ENCODE data around the gene BLID.

The BLID gene

DNA sequence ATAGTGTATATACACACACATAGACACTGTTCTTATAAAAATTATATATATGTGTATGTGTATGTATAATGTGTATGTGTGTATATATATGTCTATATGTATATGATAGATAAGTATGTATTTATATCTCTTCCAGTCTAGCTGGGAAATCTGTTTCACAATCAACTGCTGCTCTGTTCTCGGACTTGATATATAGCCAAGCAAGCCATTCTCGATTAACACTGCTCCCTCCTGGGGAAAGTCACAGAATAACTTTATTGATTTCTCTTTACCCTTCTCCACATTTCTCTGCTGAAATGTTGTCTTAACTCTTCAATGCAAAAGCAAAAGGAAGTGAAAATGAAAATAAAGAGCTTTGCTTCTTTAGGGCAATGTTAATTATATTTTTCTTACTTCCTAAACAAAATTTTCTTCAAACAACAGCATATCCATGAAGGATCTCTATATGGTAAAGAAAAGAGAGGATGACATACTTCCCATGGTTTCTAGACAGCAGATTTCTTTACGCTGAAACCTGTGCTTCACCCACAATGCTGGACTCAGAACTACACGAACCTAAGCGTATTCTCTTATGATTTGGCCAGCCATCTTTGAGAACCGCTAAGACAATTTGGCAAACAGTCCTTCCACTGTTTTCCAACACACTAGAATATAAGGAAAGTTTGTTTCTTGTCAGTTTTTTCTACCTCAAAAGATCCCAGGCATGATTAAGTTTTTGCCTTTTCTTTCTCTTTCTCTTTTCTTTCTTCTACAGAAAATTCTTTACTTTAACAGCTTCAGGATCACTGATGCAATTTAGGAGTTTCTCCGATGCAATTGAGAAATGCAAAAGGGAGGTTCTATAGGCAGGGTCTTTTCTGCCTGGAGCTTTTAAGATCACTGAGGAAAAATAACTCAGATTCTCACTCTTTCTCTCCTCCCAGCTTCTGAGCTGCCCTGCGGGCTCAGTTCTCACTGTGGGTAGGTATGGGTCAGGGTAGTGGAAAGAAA lies 1.9 kb downstream of the BLID start:
- no peak overlapping the region for H3K27ac ChIP-seq (ENCODE audit: low read depth, low read length)
- no peaks in the 10 kb centered on the region for H3K9me3 ChIP-seq (ENCODE audit: low read length)
- no peak overlapping the region for H3K4me3 ChIP-seq (ENCODE audit: low read depth in 1 of 2, low read length in 2 of 2)
- H3K36me3 ChIP-seq (ENCODE audit: insufficient read depth, low read length) = no peaks in the 10 kb centered on the region
- no peaks in the 10 kb centered on the region for H3K27me3 ChIP-seq (ENCODE audit: control insufficient read depth in 1 of 2, insufficient read depth in 2 of 2, low read length in 2 of 2)
- H3K4me1 ChIP-seq (ENCODE audit: insufficient read depth, low read length) = peaks cover 4% of the 10 kb centered on the region
- H3K9ac ChIP-seq (ENCODE audit: low read length) = no peak overlapping the region

DNA sequence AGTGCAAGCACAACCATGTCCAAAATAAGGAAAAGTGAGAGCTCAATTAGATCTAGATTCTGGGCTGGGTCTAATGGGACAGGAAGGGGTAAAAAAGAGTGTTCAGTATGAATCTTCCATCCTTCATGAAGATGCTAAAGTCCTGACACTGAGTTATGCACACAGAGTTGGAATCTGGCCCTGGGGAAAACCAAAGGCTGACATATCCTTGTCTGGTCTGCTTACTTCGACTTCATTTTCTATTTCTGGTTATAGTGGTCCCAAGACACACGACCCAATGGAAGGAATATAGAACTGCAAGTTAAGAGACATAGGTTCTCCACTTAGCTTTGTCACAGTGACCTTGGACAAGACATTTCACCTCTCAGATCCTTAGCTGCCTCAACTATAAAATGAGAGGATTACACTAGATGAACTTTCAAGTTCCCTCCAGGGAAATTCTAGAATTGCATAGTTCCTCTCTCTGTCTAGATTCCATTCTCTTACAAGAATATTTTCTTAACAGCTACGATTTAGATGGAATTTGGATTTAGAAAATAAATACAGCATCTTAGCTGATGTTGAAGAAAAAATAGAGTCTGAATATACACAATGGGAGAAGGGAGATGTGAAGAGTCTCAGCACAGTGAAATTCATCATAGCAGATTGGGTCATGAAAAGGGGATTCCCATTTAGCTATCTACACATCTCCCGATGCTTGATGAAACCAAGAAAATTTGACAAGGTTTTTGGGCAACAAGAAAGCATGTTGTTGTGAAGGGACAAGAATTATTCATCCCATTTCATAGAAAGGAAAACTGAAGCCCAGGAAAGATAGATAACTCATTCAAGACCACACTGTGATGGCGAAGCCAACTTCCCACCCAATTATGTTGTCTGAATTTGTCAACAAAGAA lies 3.3 kb downstream of the BLID start:
- no peak overlapping the region for H3K27ac ChIP-seq (ENCODE audit: low read depth, low read length)
- H3K9me3 ChIP-seq (ENCODE audit: low read length) = no peaks in the 10 kb centered on the region
- no peak overlapping the region for H3K9ac ChIP-seq (ENCODE audit: low read length)
- no peaks in the 10 kb centered on the region for H3K27me3 ChIP-seq (ENCODE audit: control insufficient read depth in 1 of 2, insufficient read depth in 2 of 2, low read length in 2 of 2)
- H3K4me1 ChIP-seq (ENCODE audit: insufficient read depth, low read length) = peaks cover 4% of the 10 kb centered on the region
- no peak overlapping the region for H3K4me3 ChIP-seq (ENCODE audit: low read depth in 1 of 2, low read length in 2 of 2)
- H3K36me3 ChIP-seq (ENCODE audit: insufficient read depth, low read length) = no peaks in the 10 kb centered on the region

- Histone ChIP-seq H3K4me1 (ENCODE audit: insufficient read depth, low read length) (peaks cover under 1% of the 10 kb centered on the region), H3K9me3 (ENCODE audit: low read length) (no peaks in the 10 kb centered on the region), H3K27ac (ENCODE audit: low read depth, low read length) (no peak overlapping the region), H3K4me3 (ENCODE audit: low read depth in 1 of 2, low read length in 2 of 2) (no peak overlapping the region), H3K27me3 (ENCODE audit: control insufficient read depth in 1 of 2, insufficient read depth in 2 of 2, low read length in 2 of 2) (no peaks in the 10 kb centered on the region), H3K9ac (ENCODE audit: low read length) (no peak overlapping the region), H3K36me3 (ENCODE audit: insufficient read depth, low read length) (no peaks in the 10 kb centered on the region)
Observed at GRCh38 chr11:122109932-122110331, 6.1 kb downstream of the BLID start.

- no peaks in the 10 kb centered on the region for H3K36me3 ChIP-seq (ENCODE audit: insufficient read depth, low read length)
- H3K4me1 ChIP-seq (ENCODE audit: insufficient read depth, low read length) = no peaks in the 10 kb centered on the region
- no peak overlapping the region for H3K27ac ChIP-seq (ENCODE audit: low read depth, low read length)
- no peaks in the 10 kb centered on the region for H3K27me3 ChIP-seq (ENCODE audit: control insufficient read depth in 1 of 2, insufficient read depth in 2 of 2, low read length in 2 of 2)
- H3K9ac ChIP-seq (ENCODE audit: low read length) = no peak overlapping the region
- H3K4me3 ChIP-seq (ENCODE audit: low read depth in 1 of 2, low read length in 2 of 2) = no peak overlapping the region
- H3K9me3 ChIP-seq (ENCODE audit: low read length) = no peaks in the 10 kb centered on the region
Observed at GRCh38 chr11:122108828-122109227, 7.2 kb downstream of the BLID start.

GRCh38 chr11:122108192-122108799 lies 7.7 kb downstream of the BLID start:
- Histone ChIP-seq H3K9me3 (ENCODE audit: low read length) (no peaks in the 10 kb centered on the region), H3K27ac (ENCODE audit: low read depth, low read length) (no peak overlapping the region), H3K9ac (ENCODE audit: low read length) (no peak overlapping the region), H3K27me3 (ENCODE audit: control insufficient read depth in 1 of 2, insufficient read depth in 2 of 2, low read length in 2 of 2) (no peaks in the 10 kb centered on the region), H3K36me3 (ENCODE audit: insufficient read depth, low read length) (no peaks in the 10 kb centered on the region), H3K4me1 (ENCODE audit: insufficient read depth, low read length) (no peaks in the 10 kb centered on the region), H3K4me3 (ENCODE audit: low read depth in 1 of 2, low read length in 2 of 2) (no peak overlapping the region)

- no peaks in the 10 kb centered on the region for H3K4me1 ChIP-seq (ENCODE audit: insufficient read depth, low read length)
- no peak overlapping the region for H3K4me3 ChIP-seq (ENCODE audit: low read depth in 1 of 2, low read length in 2 of 2)
- no peaks in the 10 kb centered on the region for H3K36me3 ChIP-seq (ENCODE audit: insufficient read depth, low read length)
- H3K9ac ChIP-seq (ENCODE audit: low read length) = no peak overlapping the region
- no peaks in the 10 kb centered on the region for H3K9me3 ChIP-seq (ENCODE audit: low read length)
- H3K27me3 ChIP-seq (ENCODE audit: control insufficient read depth in 1 of 2, insufficient read depth in 2 of 2, low read length in 2 of 2) = no peaks in the 10 kb centered on the region
- no peak overlapping the region for H3K27ac ChIP-seq (ENCODE audit: low read depth, low read length)
Observed at GRCh38 chr11:122107566-122107965, 8.4 kb downstream of the BLID start.

GRCh38 chr11:122107045-122107444 lies 9.0 kb downstream of the BLID start:
- Histone ChIP-seq H3K4me3 (ENCODE audit: low read depth in 1 of 2, low read length in 2 of 2) (no peak overlapping the region), H3K4me1 (ENCODE audit: insufficient read depth, low read length) (peaks cover 4% of the 10 kb centered on the region), H3K27me3 (ENCODE audit: control insufficient read depth in 1 of 2, insufficient read depth in 2 of 2, low read length in 2 of 2) (no peaks in the 10 kb centered on the region), H3K9ac (ENCODE audit: low read length) (no peak overlapping the region), H3K36me3 (ENCODE audit: insufficient read depth, low read length) (no peaks in the 10 kb centered on the region), H3K9me3 (ENCODE audit: low read length) (no peaks in the 10 kb centered on the region), H3K27ac (ENCODE audit: low read depth, low read length) (no peak overlapping the region)

GRCh38 chr11:122105044-122105758 lies 10.8 kb downstream of the BLID start:
- no peak overlapping the region for H3K9ac ChIP-seq (ENCODE audit: low read length)
- no peaks in the 10 kb centered on the region for H3K9me3 ChIP-seq (ENCODE audit: low read length)
- peaks cover 6% of the 10 kb centered on the region for H3K4me1 ChIP-seq (ENCODE audit: insufficient read depth, low read length)
- H3K4me3 ChIP-seq (ENCODE audit: low read depth in 1 of 2, low read length in 2 of 2) = no peak overlapping the region
- no peaks in the 10 kb centered on the region for H3K36me3 ChIP-seq (ENCODE audit: insufficient read depth, low read length)
- no peak overlapping the region for H3K27ac ChIP-seq (ENCODE audit: low read depth, low read length)
- H3K27me3 ChIP-seq (ENCODE audit: control insufficient read depth in 1 of 2, insufficient read depth in 2 of 2, low read length in 2 of 2) = no peaks in the 10 kb centered on the region

DNA sequence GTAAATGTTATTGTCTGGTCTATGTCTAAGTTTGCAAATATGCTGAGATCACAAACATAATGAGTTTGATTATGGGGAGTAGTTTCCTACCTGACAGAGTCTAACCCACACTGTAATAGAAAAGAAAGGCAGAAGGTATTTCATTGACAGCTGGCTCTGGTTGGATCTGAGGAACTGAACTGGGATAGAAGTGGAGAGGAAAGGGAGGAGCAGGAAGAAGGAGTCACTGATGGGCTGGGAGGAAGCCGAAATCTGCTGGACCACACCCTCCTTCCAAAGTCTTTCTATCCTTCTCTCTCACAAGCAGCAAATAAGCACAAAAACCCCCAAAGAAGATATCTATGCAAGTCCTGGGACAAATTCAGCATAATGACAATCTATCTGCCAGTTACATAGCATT lies 11.7 kb downstream of the BLID start:
- Histone ChIP-seq H3K9me3 (ENCODE audit: low read length) (no peaks in the 10 kb centered on the region), H3K36me3 (ENCODE audit: insufficient read depth, low read length) (no peaks in the 10 kb centered on the region), H3K4me1 (ENCODE audit: insufficient read depth, low read length) (peaks cover 6% of the 10 kb centered on the region), H3K27ac (ENCODE audit: low read depth, low read length) (no peak overlapping the region), H3K9ac (ENCODE audit: low read length) (no peak overlapping the region), H3K27me3 (ENCODE audit: control insufficient read depth in 1 of 2, insufficient read depth in 2 of 2, low read length in 2 of 2) (no peaks in the 10 kb centered on the region), H3K4me3 (ENCODE audit: low read depth in 1 of 2, low read length in 2 of 2) (no peak overlapping the region)

DNA sequence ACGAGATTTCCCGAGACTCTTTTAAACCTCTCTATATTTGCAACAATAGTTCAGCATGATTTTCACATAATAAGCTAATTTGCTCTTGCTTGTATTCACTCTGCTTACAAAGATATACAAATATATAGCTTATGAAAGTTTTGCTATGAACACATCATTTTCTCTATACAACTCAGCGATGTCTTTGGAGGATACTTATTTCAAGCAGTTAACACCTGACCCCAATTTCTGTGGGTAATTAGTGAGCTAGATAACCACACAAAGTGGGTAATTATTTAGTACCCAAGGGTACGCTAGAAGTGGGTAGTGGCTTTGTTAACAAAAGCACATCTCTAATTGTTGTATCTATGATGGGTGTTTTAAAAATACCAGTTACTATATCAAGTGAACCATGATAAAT lies 12.3 kb downstream of the BLID start:
- Histone ChIP-seq H3K4me1 (ENCODE audit: insufficient read depth, low read length) (peaks cover 6% of the 10 kb centered on the region), H3K27me3 (ENCODE audit: control insufficient read depth in 1 of 2, insufficient read depth in 2 of 2, low read length in 2 of 2) (no peaks in the 10 kb centered on the region), H3K36me3 (ENCODE audit: insufficient read depth, low read length) (no peaks in the 10 kb centered on the region), H3K9ac (ENCODE audit: low read length) (no peak overlapping the region), H3K27ac (ENCODE audit: low read depth, low read length) (no peak overlapping the region), H3K4me3 (ENCODE audit: low read depth in 1 of 2, low read length in 2 of 2) (no peak overlapping the region), H3K9me3 (ENCODE audit: low read length) (no peaks in the 10 kb centered on the region)

DNA sequence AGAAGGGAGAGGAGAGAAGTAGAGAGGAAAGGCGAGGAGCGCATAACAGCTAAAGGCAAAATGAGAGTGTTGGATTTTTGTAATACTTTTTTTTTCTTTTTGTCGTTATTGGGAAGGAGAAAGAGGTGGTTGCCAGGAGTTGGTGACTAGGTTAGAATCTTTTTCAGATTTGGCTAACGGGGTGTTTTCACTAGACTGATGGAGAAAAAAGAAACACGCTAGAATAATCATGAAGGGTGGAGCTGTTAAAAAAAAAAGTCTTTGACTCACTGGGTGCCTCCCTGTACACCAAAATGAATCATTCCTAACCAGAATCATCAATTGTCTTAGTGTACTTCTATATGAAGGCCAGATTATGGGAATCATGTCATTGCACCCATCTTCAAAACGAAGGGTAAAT lies 12.7 kb downstream of the BLID start:
- Histone ChIP-seq H3K9ac (ENCODE audit: low read length) (no peak overlapping the region), H3K9me3 (ENCODE audit: low read length) (no peaks in the 10 kb centered on the region), H3K27me3 (ENCODE audit: control insufficient read depth in 1 of 2, insufficient read depth in 2 of 2, low read length in 2 of 2) (no peaks in the 10 kb centered on the region), H3K27ac (ENCODE audit: low read depth, low read length) (no peak overlapping the region), H3K4me1 (ENCODE audit: insufficient read depth, low read length) (peaks cover 6% of the 10 kb centered on the region), H3K36me3 (ENCODE audit: insufficient read depth, low read length) (no peaks in the 10 kb centered on the region), H3K4me3 (ENCODE audit: low read depth in 1 of 2, low read length in 2 of 2) (no peak overlapping the region)
